ENCODE data around the gene OPA3. TPM values are rescaled to one million over a fixed set of nuclear protein-coding genes. Genes with fewer than 3 reads are reported as not detected.

OPA3 gene
- total RNA-seq, 4 donors from 2014 or later: 2.8 to 9.1 (median 5.1) TPM

DNA sequence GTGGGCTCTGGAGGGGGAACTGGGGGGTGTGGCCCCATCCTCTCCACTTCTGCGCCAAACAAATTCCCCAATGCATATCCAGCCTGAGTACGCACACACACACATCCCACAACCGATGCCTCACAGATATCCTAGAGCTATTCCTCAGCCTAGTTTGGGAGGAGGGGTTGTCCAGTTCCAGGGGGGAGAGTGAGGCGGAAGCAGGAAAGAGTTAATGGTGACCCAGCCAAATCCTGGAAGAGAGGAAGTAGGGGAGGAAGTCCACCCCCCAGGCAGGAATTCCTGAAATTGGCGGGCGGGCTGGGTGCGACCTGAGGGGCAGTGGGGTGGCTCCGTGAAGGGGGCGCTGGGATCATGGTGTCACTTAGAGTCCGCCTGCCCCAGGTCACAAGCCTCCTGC is 16.5 kb upstream of the OPA3 start:
- intact Hi-C loops (cut with DNase I; ENCODE audit: low total_unique reads): loop anchor here (5.0 kb wide), 1 partner anchor 41 kb away; no protein-coding TSS in a partner anchor
- no peaks in the 10 kb centered on the region for H3K4me1 ChIP-seq
- no peak for DNase-seq
- H3K27ac ChIP-seq: peak overlapping the region; percentile 45 to 65
- TF ChIP-seq, protein P1, sequence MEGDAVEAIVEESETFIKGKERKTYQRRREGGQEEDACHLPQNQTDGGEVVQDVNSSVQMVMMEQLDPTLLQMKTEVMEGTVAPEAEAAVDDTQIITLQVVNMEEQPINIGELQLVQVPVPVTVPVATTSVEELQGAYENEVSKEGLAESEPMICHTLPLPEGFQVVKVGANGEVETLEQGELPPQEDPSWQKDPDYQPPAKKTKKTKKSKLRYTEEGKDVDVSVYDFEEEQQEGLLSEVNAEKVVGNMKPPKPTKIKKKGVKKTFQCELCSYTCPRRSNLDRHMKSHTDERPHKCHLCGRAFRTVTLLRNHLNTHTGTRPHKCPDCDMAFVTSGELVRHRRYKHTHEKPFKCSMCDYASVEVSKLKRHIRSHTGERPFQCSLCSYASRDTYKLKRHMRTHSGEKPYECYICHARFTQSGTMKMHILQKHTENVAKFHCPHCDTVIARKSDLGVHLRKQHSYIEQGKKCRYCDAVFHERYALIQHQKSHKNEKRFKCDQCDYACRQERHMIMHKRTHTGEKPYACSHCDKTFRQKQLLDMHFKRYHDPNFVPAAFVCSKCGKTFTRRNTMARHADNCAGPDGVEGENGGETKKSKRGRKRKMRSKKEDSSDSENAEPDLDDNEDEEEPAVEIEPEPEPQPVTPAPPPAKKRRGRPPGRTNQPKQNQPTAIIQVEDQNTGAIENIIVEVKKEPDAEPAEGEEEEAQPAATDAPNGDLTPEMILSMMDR (IDR thresholded peaks at IDR 0.05): no peak
- TF ChIP-seq POLR2A (IDR thresholded peaks at IDR 0.05): no peak
- H3K27me3 ChIP-seq: peaks cover 5 to 21% of the 10 kb centered on the region in 2 donors
- H3K9me3 ChIP-seq: no peaks in the 10 kb centered on the region
- H3K36me3 ChIP-seq: no peaks in the 10 kb centered on the region
- H3K4me3 ChIP-seq: peak overlapping the region in 1 of 2 donors; percentile 27

DNA sequence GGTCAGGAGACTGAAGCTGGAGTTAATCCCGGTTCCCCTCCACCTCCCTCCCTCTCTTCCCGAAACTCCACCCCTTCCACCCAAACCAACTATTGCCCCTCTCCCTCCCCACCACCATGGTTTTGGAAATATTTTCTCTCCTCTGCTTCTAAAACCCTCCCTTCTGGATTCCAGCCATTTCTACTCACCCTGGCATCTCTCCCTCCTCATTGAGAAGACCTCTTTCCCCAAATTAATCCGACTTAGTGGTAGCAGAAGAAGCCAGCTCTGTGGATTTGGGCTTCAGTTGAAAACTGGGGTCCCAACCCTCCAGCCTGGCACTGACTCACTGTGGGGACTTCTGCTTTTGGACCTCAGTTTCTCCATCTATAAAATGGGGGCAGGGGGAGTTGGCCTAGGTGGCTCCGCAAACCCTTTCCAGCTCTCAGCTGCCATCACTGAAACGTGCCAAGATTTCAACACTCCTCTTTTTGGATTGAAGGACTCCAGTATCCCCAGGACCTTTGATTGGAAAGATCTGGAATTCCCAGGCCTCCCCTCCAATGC is 15.8 kb upstream of the OPA3 start:
- Histone ChIP-seq H3K4me1 (no peaks in the 10 kb centered on the region), H3K9me3 (no peaks in the 10 kb centered on the region), H3K4me3 (no peak overlapping the region), H3K27ac (peak overlapping the region; percentile 45 to 65), H3K36me3 (no peaks in the 10 kb centered on the region), H3K27me3 (peaks cover 5 to 21% of the 10 kb centered on the region in 2 donors)
- no peak for TF ChIP-seq POLR2A (IDR thresholded peaks at IDR 0.05)
- TF ChIP-seq, protein P1 (IDR thresholded peaks at IDR 0.05): no peak
- intact Hi-C loops (cut with DNase I; ENCODE audit: low total_unique reads): loop anchor here (5.0 kb wide), 1 partner anchor 42 kb away; no protein-coding TSS in a partner anchor
- no peak for DNase-seq

DNA sequence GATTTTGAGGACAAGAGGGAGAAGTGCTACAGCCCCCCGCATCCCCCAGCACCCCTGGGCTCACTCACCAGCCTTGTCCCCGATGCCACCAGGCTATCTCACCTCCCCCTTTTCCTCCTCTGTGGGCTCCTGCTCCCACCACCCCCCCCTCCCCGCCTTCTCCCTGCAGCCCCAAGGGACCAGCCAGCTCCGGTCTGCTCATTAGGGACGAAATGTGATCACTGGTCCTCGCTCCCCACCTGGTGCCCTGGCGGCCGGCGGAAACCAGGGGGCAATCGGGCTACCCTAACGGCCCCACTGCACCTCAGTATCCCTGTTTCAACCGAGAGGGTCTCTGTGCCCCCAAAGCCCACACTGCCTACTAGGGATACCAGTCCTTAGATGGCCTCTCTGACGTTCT is 14.7 kb upstream of the OPA3 start:
- Histone ChIP-seq H3K4me1 (no peaks in the 10 kb centered on the region), H3K9me3 (no peaks in the 10 kb centered on the region), H3K36me3 (no peaks in the 10 kb centered on the region), H3K4me3 (no peak overlapping the region), H3K27ac (peak overlapping the region; percentile 3 to 65), H3K27me3 (peaks cover 5 to 21% of the 10 kb centered on the region in 2 donors)
- intact Hi-C loops (cut with DNase I; ENCODE audit: low total_unique reads): no loop called here
- TF ChIP-seq, protein P1 (IDR thresholded peaks at IDR 0.05): no peak
- no peak for TF ChIP-seq POLR2A (IDR thresholded peaks at IDR 0.05)
- DNase-seq: no peak

GRCh38 chr19:45598267-45599001 is 13.8 kb upstream of the OPA3 start:
- H3K27ac ChIP-seq: peak overlapping the region; percentile 47 to 65
- peaks cover 5 to 21% of the 10 kb centered on the region in 2 donors for H3K27me3 ChIP-seq
- TF ChIP-seq POLR2A (IDR thresholded peaks at IDR 0.05): no peak
- TF ChIP-seq, protein P1 (IDR thresholded peaks at IDR 0.05): no peak
- H3K9me3 ChIP-seq: no peaks in the 10 kb centered on the region
- H3K4me1 ChIP-seq: no peaks in the 10 kb centered on the region
- H3K4me3 ChIP-seq: no peak overlapping the region
- DNase-seq: peak in 1 of 2 donors; percentile 30
- intact Hi-C loops (cut with DNase I; ENCODE audit: low total_unique reads): no loop called here
- H3K36me3 ChIP-seq: no peaks in the 10 kb centered on the region

DNA sequence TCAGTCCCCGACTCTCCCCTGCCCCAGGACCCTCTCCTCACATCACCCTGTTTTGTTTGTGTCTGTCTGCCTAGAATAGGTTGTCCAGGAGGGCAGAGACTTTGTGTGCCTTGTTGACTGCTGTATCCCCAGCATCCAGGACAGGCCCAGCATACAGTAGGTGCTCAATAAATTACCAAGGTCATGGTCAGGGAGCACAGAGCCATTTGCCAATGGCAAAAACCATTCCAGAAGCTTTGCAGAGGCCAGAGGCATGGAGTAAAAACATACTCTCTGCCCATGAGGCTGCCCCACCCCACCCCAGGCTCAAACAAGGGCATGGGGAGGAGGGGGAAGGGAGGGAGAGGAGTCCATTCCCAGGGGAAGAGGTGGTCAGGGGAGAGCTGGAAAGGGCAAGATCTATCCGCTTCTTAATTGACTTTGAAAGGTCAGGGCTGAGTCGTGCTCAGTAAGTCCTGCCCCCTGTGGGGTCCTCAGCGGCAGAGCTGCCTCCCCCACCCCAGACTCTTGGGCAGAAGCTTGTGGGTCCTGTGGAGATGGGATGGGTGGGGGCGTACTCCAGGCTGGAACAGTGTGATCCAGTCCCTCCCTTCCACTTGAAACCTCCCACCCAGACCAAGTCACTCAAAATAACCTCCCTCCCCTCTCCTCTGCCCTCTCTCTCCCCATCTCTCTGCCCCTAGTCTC is 13.0 kb upstream of the OPA3 start:
- H3K4me1 ChIP-seq: no peaks in the 10 kb centered on the region
- H3K27me3 ChIP-seq: peaks cover 5 to 21% of the 10 kb centered on the region in 2 donors
- TF ChIP-seq, protein P1 (IDR thresholded peaks at IDR 0.05): no peak
- no peak for TF ChIP-seq POLR2A (IDR thresholded peaks at IDR 0.05)
- DNase-seq: no peak
- no peak overlapping the region for H3K4me3 ChIP-seq
- no peaks in the 10 kb centered on the region for H3K36me3 ChIP-seq
- intact Hi-C loops (cut with DNase I; ENCODE audit: low total_unique reads): no loop called here
- H3K27ac ChIP-seq: peak overlapping the region; percentile 47 to 65
- H3K9me3 ChIP-seq: no peaks in the 10 kb centered on the region
